ENCODE results near the gene ZNF548. TPM values are rescaled to one million over a fixed set of nuclear protein-coding genes. Genes with fewer than 3 reads are reported as not detected.
A peak's percentile ranks its signal among the peaks of the same experiment; 100 is the strongest.

ZNF548 gene
- total RNA-seq, 4 donors from 2014 or later, result 20.2 to 26.3 (median 23.6) TPM

- Histone ChIP-seq H3K9me3 (no peaks in the 10 kb centered on the region), H3K27me3 (no peaks in the 10 kb centered on the region), H3K27ac (replicated peaks in 1 of 4) (peak overlapping the region in 3 of 4 donors; percentile 47 to 74 (median 67)), H3K4me1 (peaks cover 16 to 25% (median 22%) of the 10 kb centered on the region in 4 donors), H3K4me3 (peak overlapping the region; percentile 75 to 85 (median 80)), H3K36me3 (peaks cover 0 to 18% (median 10%) of the 10 kb centered on the region in 4 donors)
- TF ChIP-seq CTCF (IDR thresholded peaks at IDR 0.05) (no peak), POLR2AphosphoS5 (IDR thresholded peaks at IDR 0.05) (no peak), EP300 (IDR thresholded peaks at IDR 0.05) (no peak), POLR2A (IDR thresholded peaks at IDR 0.05; ENCODE audit: low read depth) (no peak)
- intact Hi-C loops (cut with DNase I), result loop anchor here (2.0 kb wide), 1 partner anchor 24 kb away; the partner anchor contains the start of gene ZNF17
- 26% methylated on average over 15 of the region's 15 CpGs for WGBS
- no peak for DNase-seq (ENCODE audit: extremely low spot score)
These were observed 44.9 kb downstream of the ZNF548 start for GRCh38 chr19:57434386-57435061.

GRCh38 chr19:57435062-57435978, 45.7 kb downstream of the ZNF548 start, which contains the start of gene ZNF749:
Gene ZNF749 (plus strand): TSS chr19:57435325. CDS start chr19:57435579, 254 bp downstream.
- Histone ChIP-seq H3K27me3 (no peaks in the 10 kb centered on the region), H3K4me3 (peak within 1 kb of the TSS; percentile 75 to 85 (median 80)), H3K9me3 (peaks cover 0 to 2% (median 0%) of the 10 kb centered on the region in 4 donors), H3K36me3 (peaks cover 0 to 18% (median 10%) of the 10 kb centered on the region in 4 donors), H3K4me1 (peaks cover 16 to 25% (median 22%) of the 10 kb centered on the region in 4 donors), H3K27ac (replicated peaks in 1 of 4) (peak within 1 kb of the TSS; percentile 47 to 74 (median 59))
- peak; percentile 100 for DNase-seq (ENCODE audit: extremely low spot score)
- TF ChIP-seq EP300 (IDR thresholded peaks at IDR 0.05) (no peak), POLR2AphosphoS5 (IDR thresholded peaks at IDR 0.05) (peak; percentile 53 to 92)
- WGBS, result under 1% methylated on average over 14 of the region's 61 CpGs
- intact Hi-C loops (cut with DNase I), result loop anchor here (2.0 kb wide), 1 partner anchor 25 kb away; the partner anchor contains the start of gene ZNF17

- Histone ChIP-seq H3K4me1 (peaks cover 16 to 25% (median 22%) of the 10 kb centered on the region in 4 donors), H3K4me3 (peak overlapping the region in 3 of 4 donors; percentile 75 to 85 (median 84)), H3K27ac (replicated peaks in 1 of 4) (no peak overlapping the region), H3K36me3 (peaks cover 0 to 18% (median 10%) of the 10 kb centered on the region in 4 donors), H3K9me3 (peaks cover 0 to 9% (median 0%) of the 10 kb centered on the region in 4 donors), H3K27me3 (no peaks in the 10 kb centered on the region)
- WGBS, result 83% methylated on average over 1 of the region's 1 CpG
- no peak for TF ChIP-seq POLR2A (IDR thresholded peaks at IDR 0.05; ENCODE audit: low read depth)
- TF ChIP-seq CTCF (IDR thresholded peaks at IDR 0.05), result no peak
- TF ChIP-seq POLR2AphosphoS5 (IDR thresholded peaks at IDR 0.05), result no peak
- no peak for TF ChIP-seq EP300 (IDR thresholded peaks at IDR 0.05)
- no peak for DNase-seq (ENCODE audit: extremely low spot score)
- intact Hi-C loops (cut with DNase I), result no loop called here
These were observed 46.8 kb downstream of the ZNF548 start for GRCh38 chr19:57436417-57436816.

GRCh38 chr19:57437931-57438330, 48.3 kb downstream of the ZNF548 start:
- no peak overlapping the region for H3K4me3 ChIP-seq
- peaks cover 16 to 25% (median 22%) of the 10 kb centered on the region in 4 donors for H3K4me1 ChIP-seq
- H3K27ac ChIP-seq (replicated peaks in 1 of 4), result no peak overlapping the region
- H3K36me3 ChIP-seq, result peaks cover 0 to 26% (median 18%) of the 10 kb centered on the region in 4 donors
- DNase-seq (ENCODE audit: extremely low spot score), result no peak
- TF ChIP-seq EP300 (IDR thresholded peaks at IDR 0.05) (no peak), CTCF (IDR thresholded peaks at IDR 0.05) (no peak), POLR2AphosphoS5 (IDR thresholded peaks at IDR 0.05) (no peak), POLR2A (IDR thresholded peaks at IDR 0.05; ENCODE audit: low read depth) (no peak)
- no peaks in the 10 kb centered on the region for H3K27me3 ChIP-seq
- intact Hi-C loops (cut with DNase I), result no loop called here
- H3K9me3 ChIP-seq, result peaks cover 0 to 21% (median 5%) of the 10 kb centered on the region in 4 donors
- WGBS, result 63% methylated on average over 4 of the region's 4 CpGs
